Measurements from ENCODE around the gene VAV2. TPM values are rescaled to one million over a fixed set of nuclear protein-coding genes. Genes with fewer than 3 reads are reported as not detected.

The VAV2 gene
- total and polyA plus RNA-seq, 4 donors: 13.0 to 28.2 (median 16.3) TPM

GRCh38 chr9:133786371-133786753 is 205.8 kb downstream of the VAV2 start:
- no peak for DNase-seq
- 72 to 73% methylated on average over 11 of the region's 11 CpGs for WGBS, 2 donors
- ATAC-seq (ENCODE audit: insufficient read depth, low FRiP score): no peak
- H3K27ac ChIP-seq (ENCODE audit: low read depth in 1 of 2, low read length in 1 of 2): no peak overlapping the region
- H3K36me3 ChIP-seq (ENCODE audit: control insufficient read depth in 4 of 4, insufficient read depth in 4 of 4, low read length in 4 of 4): peaks cover 0 to 20% (median 13%) of the 10 kb centered on the region in 4 donors
- H3K9me3 ChIP-seq (ENCODE audit: control insufficient read depth in 4 of 4, insufficient read depth in 3 of 4, low read length in 3 of 4): no peaks in the 10 kb centered on the region
- H3K9ac ChIP-seq (ENCODE audit: insufficient read depth in 1 of 2, low read length in 2 of 2): no peak overlapping the region
- peaks cover 0 to 17% (median 7%) of the 10 kb centered on the region in 5 donors for H3K4me1 ChIP-seq (ENCODE audit: control insufficient read depth in 5 of 5, insufficient read depth in 5 of 5, low read length in 5 of 5)
- H3K4me3 ChIP-seq: no peak overlapping the region
- no peaks in the 10 kb centered on the region for H3K27me3 ChIP-seq (ENCODE audit: control insufficient read depth in 3 of 3, insufficient read depth in 3 of 3, low read length in 2 of 3)
- TF ChIP-seq CTCF (IDR thresholded peaks at IDR 0.05; ENCODE audit: control extremely low read depth, extremely low read depth): no peak

- no peak for TF ChIP-seq CTCF (IDR thresholded peaks at IDR 0.05; ENCODE audit: control extremely low read depth, extremely low read depth)
- DNase-seq: no peak
- Histone ChIP-seq H3K9me3 (ENCODE audit: control insufficient read depth in 4 of 4, insufficient read depth in 3 of 4, low read length in 3 of 4) (no peaks in the 10 kb centered on the region), H3K27ac (ENCODE audit: low read depth in 1 of 2, low read length in 1 of 2) (no peak overlapping the region), H3K9ac (ENCODE audit: insufficient read depth in 1 of 2, low read length in 2 of 2) (no peak overlapping the region), H3K27me3 (ENCODE audit: control insufficient read depth in 3 of 3, insufficient read depth in 3 of 3, low read length in 2 of 3) (no peaks in the 10 kb centered on the region), H3K4me3 (no peak overlapping the region), H3K4me1 (ENCODE audit: control insufficient read depth in 5 of 5, insufficient read depth in 5 of 5, low read length in 5 of 5) (peaks cover 0 to 17% (median 7%) of the 10 kb centered on the region in 5 donors), H3K36me3 (ENCODE audit: control insufficient read depth in 4 of 4, insufficient read depth in 4 of 4, low read length in 4 of 4) (peaks cover 0 to 20% (median 15%) of the 10 kb centered on the region in 4 donors)
- 91% methylated on average over 16 of the region's 16 CpGs for WGBS, 2 donors
- ATAC-seq (ENCODE audit: insufficient read depth, low FRiP score): no peak
These were observed 206.3 kb downstream of the VAV2 start for GRCh38 chr9:133785753-133786370.

- no peak overlapping the region for H3K27ac ChIP-seq (ENCODE audit: low read depth in 1 of 2, low read length in 1 of 2)
- WGBS, 2 donors: 94 to 95% methylated on average over 25 of the region's 25 CpGs
- ATAC-seq (ENCODE audit: insufficient read depth, low FRiP score): no peak
- H3K36me3 ChIP-seq (ENCODE audit: control insufficient read depth in 4 of 4, insufficient read depth in 4 of 4, low read length in 4 of 4): peaks cover 0 to 19% (median 15%) of the 10 kb centered on the region in 4 donors
- no peak for DNase-seq
- H3K9me3 ChIP-seq (ENCODE audit: control insufficient read depth in 4 of 4, insufficient read depth in 3 of 4, low read length in 3 of 4): no peaks in the 10 kb centered on the region
- no peak overlapping the region for H3K4me3 ChIP-seq
- no peaks in the 10 kb centered on the region for H3K27me3 ChIP-seq (ENCODE audit: control insufficient read depth in 3 of 3, insufficient read depth in 3 of 3, low read length in 2 of 3)
- peaks cover 0 to 17% (median 7%) of the 10 kb centered on the region in 5 donors for H3K4me1 ChIP-seq (ENCODE audit: control insufficient read depth in 5 of 5, insufficient read depth in 5 of 5, low read length in 5 of 5)
- no peak overlapping the region for H3K9ac ChIP-seq (ENCODE audit: insufficient read depth in 1 of 2, low read length in 2 of 2)
- no peak for TF ChIP-seq CTCF (IDR thresholded peaks at IDR 0.05; ENCODE audit: control extremely low read depth, extremely low read depth)
These were observed 207.2 kb downstream of the VAV2 start for GRCh38 chr9:133784731-133785561.
